Prostate gland (tissue), 2 donors: ENCODE data around the gene MIOS.

Experiments
- CTCF ChIP-seq, 4 experiments: fragments of 200-600 bp in 2 of 4; fragments of 450-650 bp in 2 of 4; sonication (generic) in 2 of 4; IDR thresholded peaks; 1 replicate in 3 of 4; 2 replicates in 1 of 4; pipeline ENCODE4 v1.5.1; 2016 to 2019; ENCODE audit warnings: antibody characterized with exemption in 4 of 4, mild to moderate bottlenecking in 2 of 4, moderate library complexity in 2 of 4
- POLR2A ChIP-seq: fragments of 450-650 bp; IDR thresholded peaks from one replicate; pipeline ENCODE4 v1.6.1; 2016; ENCODE audit warnings: antibody characterized with exemption, mild to moderate bottlenecking
- POLR2AphosphoS5 ChIP-seq: sonication (generic); formaldehyde crosslinking; IDR thresholded peaks from one replicate; pipeline ENCODE4 v1.6.1; 2017; ENCODE audit warnings: antibody characterized with exemption

- TF ChIP-seq CTCF (IDR thresholded peaks at IDR 0.05) (no peak), POLR2A (no peak), POLR2AphosphoS5 (no peak)
Observed at GRCh38 chr7:7548407-7548806, 18.3 kb upstream of the MIOS start.
